HL-60/S4 treated with retinoic acid at 250 ng/mL for 4 days and 3 days (cell line): ENCODE results near the gene FLYWCH1.

ENCODE experiments used
- in situ Hi-C: fragments of 300-500 bp; cut with MboI; formaldehyde crosslinking; loops from 2 replicates; pipeline ENCODE4 v1.7.0; 2022; ENCODE audit warnings: low sequenced_read_pairs

The FLYWCH1 gene

DNA sequence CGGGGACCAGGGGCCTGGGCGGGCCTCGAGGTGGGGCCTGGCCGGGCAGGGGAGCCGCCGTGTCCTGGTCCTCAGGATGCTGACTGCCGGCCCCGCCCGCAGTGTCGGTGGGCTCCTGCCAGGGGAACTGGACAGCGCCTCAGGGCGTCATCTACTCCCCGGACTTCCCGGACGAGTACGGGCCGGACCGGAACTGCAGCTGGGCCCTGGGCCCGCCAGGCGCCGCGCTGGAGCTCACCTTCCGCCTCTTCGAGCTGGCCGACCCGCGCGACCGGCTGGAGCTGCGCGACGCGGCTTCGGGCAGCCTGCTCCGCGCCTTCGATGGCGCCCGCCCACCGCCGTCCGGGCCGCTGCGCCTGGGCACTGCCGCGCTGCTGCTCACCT is 55.1 kb downstream of the FLYWCH1 start:
- in situ Hi-C loops: no loop called here

- in situ Hi-C loops: no loop called here
Observed at GRCh38 chr16:2967211-2967631, 55.5 kb downstream of the FLYWCH1 start.

GRCh38 chr16:2967721-2968161 is 56.0 kb downstream of the FLYWCH1 start:
- in situ Hi-C loops: no loop called here

GRCh38 chr16:2968368-2968737 is 56.6 kb downstream of the FLYWCH1 start:
- in situ Hi-C loops: no loop called here

GRCh38 chr16:2968738-2969544 is 57.2 kb downstream of the FLYWCH1 start, which contains the start of gene PAQR4:
TSS of gene PAQR4 (plus strand) at chr16:2969348. CDS start at chr16:2969675, 327 bp downstream.
- in situ Hi-C loops: no loop called here

DNA sequence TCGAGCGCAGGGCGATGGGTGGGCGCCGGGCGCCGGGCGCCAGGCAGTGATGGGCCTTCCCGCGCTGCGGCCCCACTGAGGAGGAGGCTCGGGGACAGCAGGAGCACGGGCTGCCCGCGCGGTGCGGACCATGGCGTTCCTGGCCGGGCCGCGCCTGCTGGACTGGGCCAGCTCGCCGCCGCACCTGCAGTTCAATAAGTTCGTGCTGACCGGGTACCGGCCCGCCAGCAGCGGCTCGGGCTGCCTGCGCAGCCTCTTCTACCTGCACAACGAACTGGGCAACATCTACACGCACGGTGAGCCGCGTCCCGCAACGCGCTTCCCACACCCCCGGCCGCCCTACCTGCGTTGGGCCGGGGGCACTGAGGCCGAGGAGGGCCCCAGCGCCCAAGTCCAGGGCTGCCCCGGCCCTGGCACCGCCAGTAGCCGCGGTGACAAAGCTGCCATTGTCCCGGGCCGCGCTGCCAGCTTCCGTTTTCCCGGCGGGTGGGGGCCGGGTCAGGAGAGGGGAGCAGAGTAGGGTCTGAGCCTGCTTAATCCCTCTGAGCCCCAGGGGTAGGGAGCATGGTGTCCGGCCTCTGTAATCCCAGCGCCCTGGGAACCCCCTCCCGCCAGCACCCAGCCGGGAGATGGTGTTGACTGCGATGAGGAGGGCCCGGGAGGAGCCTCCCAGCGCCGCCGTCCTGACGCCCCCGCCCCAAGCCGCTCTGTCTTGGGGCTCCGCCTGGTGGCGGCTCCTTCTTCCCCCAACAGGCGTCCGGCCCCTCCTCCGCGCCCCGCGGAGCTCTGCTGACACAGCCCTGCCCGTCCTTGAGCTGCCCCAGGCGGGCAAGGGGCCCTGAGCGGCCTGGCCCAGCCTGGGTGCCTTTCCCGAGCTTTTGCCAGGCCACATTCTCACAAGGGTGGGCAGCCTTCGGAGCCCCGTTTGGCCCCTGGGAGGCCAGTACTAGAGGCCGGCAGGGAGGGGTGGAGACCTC is 58.1 kb downstream of the FLYWCH1 start:
- in situ Hi-C loops: no loop called here

DNA sequence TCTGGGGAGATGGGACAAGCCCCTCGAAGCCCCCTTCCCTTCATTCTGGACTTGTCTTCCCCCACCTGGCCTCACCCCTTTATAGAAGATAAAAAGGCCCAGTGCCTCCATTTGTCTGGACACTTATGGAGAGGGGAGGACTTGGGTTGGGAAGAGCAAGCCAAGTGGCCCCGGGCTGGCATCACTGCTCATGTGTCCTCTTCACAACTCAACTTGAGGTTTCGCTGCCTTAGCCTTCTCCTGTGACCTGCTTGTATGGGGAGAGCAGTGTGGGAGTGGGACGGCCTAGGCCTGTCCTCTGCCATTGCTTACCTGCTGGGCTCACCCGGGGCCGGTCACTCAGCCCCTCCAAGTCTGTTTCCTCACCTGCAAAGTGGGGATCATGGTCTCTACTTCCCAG is 58.8 kb downstream of the FLYWCH1 start:
- in situ Hi-C loops: no loop called here

DNA sequence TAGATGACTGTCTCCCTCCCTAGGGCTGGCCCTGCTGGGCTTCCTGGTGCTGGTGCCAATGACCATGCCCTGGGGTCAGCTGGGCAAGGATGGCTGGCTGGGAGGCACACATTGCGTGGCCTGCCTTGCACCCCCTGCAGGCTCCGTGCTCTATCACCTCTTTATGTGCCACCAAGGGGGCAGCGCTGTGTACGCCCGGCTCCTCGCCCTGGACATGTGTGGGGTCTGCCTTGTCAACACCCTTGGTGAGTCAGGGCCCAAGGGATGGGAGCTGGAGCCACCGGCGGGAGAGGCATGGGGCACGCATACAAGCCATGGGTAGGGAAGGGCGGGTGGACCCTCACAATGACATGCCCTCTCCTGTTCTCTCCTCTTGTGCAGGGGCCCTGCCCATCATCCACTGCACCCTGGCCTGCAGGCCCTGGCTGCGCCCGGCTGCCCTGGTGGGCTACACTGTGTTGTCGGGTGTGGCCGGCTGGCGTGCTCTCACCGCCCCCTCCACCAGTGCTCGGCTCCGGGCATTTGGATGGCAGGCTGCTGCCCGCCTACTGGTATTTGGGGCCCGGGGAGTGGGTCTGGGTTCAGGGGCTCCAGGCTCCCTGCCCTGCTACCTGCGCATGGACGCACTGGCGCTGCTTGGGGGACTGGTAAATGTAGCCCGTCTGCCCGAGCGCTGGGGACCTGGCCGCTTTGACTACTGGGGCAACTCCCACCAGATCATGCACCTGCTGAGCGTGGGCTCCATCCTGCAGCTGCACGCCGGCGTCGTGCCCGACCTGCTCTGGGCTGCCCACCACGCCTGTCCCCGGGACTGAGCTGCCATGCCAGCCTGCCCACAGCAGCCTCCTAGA is 59.6 kb downstream of the FLYWCH1 start:
- in situ Hi-C loops: no loop called here

GRCh38 chr16:2971985-2972784 is 60.5 kb downstream of the FLYWCH1 start:
- in situ Hi-C loops: no loop called here

- in situ Hi-C loops: no loop called here
Observed at GRCh38 chr16:2973093-2973492, 61.4 kb downstream of the FLYWCH1 start.

DNA sequence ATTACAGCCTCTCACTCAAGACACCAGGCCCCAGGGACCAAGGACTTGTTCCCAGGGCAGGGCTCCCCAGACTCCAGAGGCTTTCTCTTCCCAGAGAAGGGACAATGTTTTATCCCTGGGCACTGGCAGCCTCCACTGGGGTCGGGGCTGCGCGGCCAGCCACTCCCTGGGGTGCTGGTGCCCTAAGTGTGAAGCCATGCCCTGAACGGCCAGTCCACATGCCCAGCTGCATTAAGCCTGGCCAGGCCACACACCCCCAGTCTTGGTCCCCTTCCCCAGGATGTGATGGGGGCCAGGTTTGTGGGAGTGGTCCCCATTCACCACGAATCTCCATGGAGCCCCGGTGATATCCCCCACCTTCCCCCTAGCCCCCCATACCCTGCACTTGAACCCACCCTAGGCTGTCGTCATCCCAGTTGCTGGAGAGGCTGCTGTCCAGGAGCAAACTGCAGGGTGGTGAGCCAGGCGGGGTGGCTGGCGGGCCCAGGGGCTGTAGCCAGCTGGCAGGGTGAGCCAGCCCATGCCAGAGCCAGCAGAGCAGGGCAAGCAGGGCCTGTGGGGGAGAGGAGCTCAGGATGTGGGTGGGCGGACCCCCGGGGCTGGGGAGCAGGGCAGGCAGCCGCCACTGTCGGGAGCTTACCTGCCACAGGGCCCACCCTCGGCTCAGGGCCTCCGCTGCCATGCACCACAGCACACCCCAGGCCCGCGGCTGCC is 62.0 kb downstream of the FLYWCH1 start:
- in situ Hi-C loops: no loop called here

DNA sequence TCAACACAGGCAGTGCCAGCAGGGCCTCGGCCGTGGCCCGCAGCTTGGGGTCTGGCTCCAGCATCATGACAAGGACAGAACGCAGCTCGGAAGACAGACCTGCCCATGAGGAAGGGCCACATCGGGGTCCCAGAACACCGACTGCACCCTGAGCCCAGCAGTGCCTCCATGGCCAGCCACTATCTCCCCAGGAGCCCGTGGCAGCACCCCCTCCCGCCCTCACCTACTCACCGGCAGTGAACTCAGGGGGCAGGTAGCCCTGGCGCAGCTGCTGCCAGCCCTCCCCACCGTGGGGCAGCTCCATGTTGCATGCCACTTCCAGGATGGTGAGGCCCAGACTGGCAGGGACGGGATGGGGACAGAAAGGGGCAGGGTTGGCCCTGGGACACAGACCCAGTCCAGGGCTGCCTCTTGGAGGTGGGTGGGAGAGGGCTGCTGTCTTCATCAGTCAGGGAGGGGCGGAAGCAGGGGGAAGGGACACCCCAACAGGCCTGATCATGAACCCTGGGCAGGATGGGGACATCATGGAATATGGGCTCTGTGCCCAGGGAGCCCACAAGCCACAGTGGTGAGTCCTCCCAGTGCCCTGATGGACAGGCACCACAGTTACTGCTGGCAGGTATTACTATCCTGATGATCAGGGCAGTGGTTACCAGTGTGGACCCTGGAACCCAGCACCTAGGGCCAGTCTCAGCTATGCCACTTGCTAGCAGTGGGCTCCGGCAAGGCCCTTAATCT is 62.8 kb downstream of the FLYWCH1 start:
- in situ Hi-C loops: no loop called here

DNA sequence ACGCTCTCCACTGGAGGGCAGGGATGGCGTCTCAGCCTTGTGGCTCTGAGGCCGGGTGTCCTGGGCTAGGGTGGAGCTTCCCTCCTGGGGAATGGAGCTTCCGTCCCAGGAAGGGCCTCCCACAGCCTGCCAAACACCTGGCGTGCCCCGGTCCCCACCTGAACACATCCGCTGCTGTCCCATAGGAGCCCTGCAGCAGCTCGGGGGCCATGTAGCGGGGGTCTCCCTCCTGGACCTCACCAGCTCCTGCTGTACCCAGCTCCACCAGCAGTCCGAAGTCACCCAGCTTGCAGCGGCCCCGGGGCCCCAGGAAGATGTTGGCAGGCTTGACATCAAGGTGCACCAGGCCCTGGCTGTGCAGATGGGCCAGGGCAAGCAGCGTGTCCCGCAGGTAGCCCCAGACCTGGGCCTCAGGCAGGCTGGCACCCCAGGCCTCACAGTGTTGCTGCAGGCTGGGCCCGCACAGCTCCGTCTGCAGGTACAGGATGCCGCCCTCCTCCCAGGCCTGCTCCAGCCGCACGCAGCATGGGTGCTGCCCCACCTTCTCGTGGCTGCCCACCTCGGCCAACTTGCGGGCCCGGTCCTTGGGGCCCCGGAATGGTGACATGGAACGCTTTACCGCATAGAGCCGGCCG is 63.5 kb downstream of the FLYWCH1 start:
- in situ Hi-C loops: no loop called here

DNA sequence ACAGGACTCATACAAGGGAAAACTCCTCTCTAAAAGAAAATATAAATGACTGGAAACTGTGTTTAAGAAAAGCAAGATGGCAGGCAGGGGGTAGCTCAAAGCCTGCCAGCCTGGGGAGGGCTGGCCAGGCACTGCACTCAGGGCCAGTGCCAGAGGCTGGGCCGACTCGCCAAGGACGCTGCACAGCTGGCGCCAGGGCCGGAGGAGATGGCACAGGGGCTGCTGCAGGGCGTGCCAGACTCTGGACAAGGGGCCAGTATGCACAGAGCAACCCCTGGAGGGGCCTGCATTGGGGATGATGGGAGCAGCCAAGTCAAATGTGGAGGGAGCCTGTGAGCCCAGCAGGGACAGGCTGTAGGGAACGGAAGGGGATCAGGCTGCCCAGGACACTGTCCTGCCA is 64.5 kb downstream of the FLYWCH1 start:
- in situ Hi-C loops: no loop called here

- in situ Hi-C loops: no loop called here
Observed at GRCh38 chr16:2976673-2977072, 64.9 kb downstream of the FLYWCH1 start.

DNA sequence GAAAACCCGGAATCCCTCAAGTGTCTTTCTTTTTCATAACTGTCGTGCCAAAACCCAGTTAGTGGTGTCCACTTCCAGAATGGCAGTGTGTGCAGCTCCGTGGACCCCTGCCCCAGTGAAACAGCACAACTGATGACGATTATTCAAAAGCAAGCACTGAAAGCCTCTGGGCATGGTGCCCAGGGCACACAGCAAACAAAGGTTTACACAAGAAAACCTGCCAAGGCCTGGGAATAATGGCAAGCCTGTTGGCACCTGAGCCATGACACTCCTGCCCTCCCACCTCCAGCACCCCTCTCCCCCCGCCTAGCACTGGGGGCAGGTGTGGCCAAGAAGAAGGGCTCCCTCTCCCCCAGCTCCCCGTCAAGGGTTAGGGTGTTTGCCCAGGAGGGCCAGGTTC is 65.7 kb downstream of the FLYWCH1 start:
- in situ Hi-C loops: no loop called here

GRCh38 chr16:2979669-2980226 is 68.0 kb downstream of the FLYWCH1 start:
- in situ Hi-C loops: no loop called here
